HepG2 (cell line): ENCODE measurements around the gene CLDN7. TPM values are rescaled to one million over a fixed set of nuclear protein-coding genes. Genes with fewer than 3 reads are reported as not detected.
A peak's percentile ranks its signal among the peaks of the same experiment; 100 is the strongest.

Source experiments
- CC2D1A ChIP-seq: sonication (generic); formaldehyde crosslinking; IDR thresholded peaks from 2 replicates; pipeline ENCODE4 v1.8.1; 2023; ENCODE audit warnings: mild to moderate bottlenecking, missing genetic modification reagents
- HDAC1 ChIP-seq: sonication (generic); formaldehyde crosslinking; IDR thresholded peaks from 2 replicates; pipeline ENCODE4 v1.5.1; 2020; ENCODE audit warnings: mild to moderate bottlenecking, missing genetic modification reagents
- KLF13 ChIP-seq: sonication (generic); formaldehyde crosslinking; IDR thresholded peaks from 2 replicates; pipeline ENCODE4 v1.4.0; 2020; ENCODE audit warnings: mild to moderate bottlenecking, missing genetic modification reagents
- NRL ChIP-seq: sonication (generic); formaldehyde crosslinking; IDR thresholded peaks from 2 replicates; pipeline ENCODE4 v1.5.0; 2020; ENCODE audit warnings: missing genetic modification reagents, mild to moderate bottlenecking, moderate library complexity, borderline replicate concordance
- RORA ChIP-seq: sonication (generic); formaldehyde crosslinking; IDR thresholded peaks from 2 replicates; pipeline ENCODE4 v1.5.0; 2020; ENCODE audit warnings: mild to moderate bottlenecking, missing genetic modification reagents, moderate library complexity
- ZNF567 ChIP-seq: sonication (generic); formaldehyde crosslinking; IDR thresholded peaks from 2 replicates; pipeline ENCODE4 v1.8.1; 2023; ENCODE audit warnings: mild to moderate bottlenecking, missing genetic modification reagents, borderline replicate concordance
- ZNF724P ChIP-seq: sonication (generic); formaldehyde crosslinking; IDR thresholded peaks from 2 replicates; pipeline ENCODE4 v1.8.0; 2022; ENCODE audit warnings: missing genetic modification reagents, borderline replicate concordance
- ZSCAN29 ChIP-seq: sonication (generic); formaldehyde crosslinking; conservative IDR thresholded peaks from 2 replicates; pipeline ENCODE4 v1.4.0; 2020; ENCODE audit warnings: mild to moderate bottlenecking, missing genetic modification reagents
- ZSCAN30 ChIP-seq: sonication (generic); formaldehyde crosslinking; IDR thresholded peaks from 2 replicates; pipeline ENCODE4 v1.5.0; 2020; ENCODE audit warnings: mild to moderate bottlenecking, missing genetic modification reagents
- polyA plus RNA-seq, 8 experiments: library from polyadenylated mRNA; depleted of rRNA in 3 of 8; stranded (reverse) in 7 of 8; unstranded in 1 of 8; fragments of >200 nt; fragmentation: Illumina TruSeq in 4 of 8; extraction: Trizol in 4 of 8; gene quantifications; 2 replicates each; pipeline versions ENCODE4 v1.2.1 to v1.2.3, GENCODE V29; 2011 to 2016; ENCODE audit warnings: low read depth in 4 of 8, missing spikeins in 1 of 8, mixed read lengths in 1 of 8; ENCODE audit not compliant: insufficient read depth in 1 of 8
- total RNA-seq, 5 experiments: library from RNA; depleted of rRNA; stranded (reverse); fragments of >200 nt; fragmentation: Illumina TruSeq; extraction: Trizol; gene quantifications; 2 replicates each; pipeline ENCODE4 v1.2.3, GENCODE V29; 2016; ENCODE audit warnings: low read depth in 1 of 5
- TF ChIP-seq, protein P1 (sequence below): sonication (generic); formaldehyde crosslinking; IDR thresholded peaks from 2 replicates; pipeline ENCODE4 v1.4.0; 2020; ENCODE audit warnings: mild to moderate bottlenecking, missing genetic modification reagents
- TF ChIP-seq, protein P2 (sequence below): sonication (generic); formaldehyde crosslinking; IDR thresholded peaks from 2 replicates; pipeline ENCODE4 v1.5.1; 2020; ENCODE audit warnings: mild to moderate bottlenecking, missing genetic modification reagents
- TF ChIP-seq, protein P3 (sequence below): sonication (generic); formaldehyde crosslinking; IDR thresholded peaks from 2 replicates; pipeline ENCODE4 v1.5.0; 2020; ENCODE audit warnings: mild to moderate bottlenecking, missing genetic modification reagents, borderline replicate concordance
- TF ChIP-seq, protein P4 (sequence below): sonication (generic); formaldehyde crosslinking; IDR thresholded peaks from 2 replicates; pipeline ENCODE4 v1.9.0; 2022; ENCODE audit warnings: missing genetic modification reagents, mild to moderate bottlenecking, borderline replicate concordance
- TF ChIP-seq, protein P5 (sequence below): sonication (generic); formaldehyde crosslinking; IDR thresholded peaks from 2 replicates; pipeline ENCODE4 v1.4.0; 2020; ENCODE audit warnings: missing genetic modification reagents, borderline replicate concordance

Gene CLDN7
- total and polyA plus RNA-seq, 2 of the 13 experiments (the other 11 are each of a cell fraction or from before 2014, with no cell fraction given): not detected

DNA sequence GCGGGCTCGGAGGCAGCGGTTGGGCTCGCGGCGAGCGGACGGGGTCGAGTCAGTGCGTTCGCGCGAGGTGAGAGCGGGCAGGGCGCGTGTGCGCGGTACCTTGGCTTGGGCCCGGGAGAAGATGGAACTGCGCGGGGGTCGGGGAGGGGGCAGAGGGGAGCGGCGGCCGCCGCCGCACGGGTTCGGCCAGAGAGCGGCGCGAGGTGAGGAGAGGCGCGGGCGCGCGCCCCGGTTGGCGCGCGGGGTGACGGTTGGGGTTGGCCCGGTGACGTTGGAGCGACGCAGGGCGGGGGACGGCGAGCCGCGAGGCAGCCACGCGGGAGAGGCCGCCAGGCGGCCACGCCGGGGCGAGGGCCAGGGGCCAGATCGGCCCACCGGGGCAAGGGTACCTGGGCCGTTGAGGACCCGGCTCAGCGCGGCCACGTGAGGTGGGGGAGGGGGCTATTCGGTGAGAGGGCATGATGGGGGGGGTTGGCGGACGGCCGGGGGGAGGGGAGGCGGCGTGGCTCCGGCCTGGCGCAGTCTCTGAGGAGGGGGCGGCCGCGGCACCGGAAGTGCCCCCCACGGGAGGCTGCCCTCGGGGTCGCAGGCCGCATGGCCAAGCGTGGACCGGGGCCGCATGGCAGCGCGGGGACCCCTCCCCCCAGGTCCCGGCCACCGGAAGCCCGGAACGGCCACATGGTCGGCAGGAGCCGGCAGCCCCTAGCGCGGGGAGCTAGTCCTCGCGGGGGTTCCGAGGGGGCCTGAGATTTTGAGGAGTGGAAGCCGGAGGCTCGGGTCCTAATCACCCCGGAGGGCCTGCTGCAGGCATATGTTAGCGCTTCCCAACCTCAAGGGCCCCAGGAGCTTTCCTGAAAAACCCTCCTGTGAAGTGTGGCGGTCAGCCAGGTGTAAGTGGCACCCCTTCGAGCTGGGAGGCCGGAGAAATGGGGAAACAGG is 45.7 kb upstream of the CLDN7 start (continued):
- TF ChIP-seq, protein P1, sequence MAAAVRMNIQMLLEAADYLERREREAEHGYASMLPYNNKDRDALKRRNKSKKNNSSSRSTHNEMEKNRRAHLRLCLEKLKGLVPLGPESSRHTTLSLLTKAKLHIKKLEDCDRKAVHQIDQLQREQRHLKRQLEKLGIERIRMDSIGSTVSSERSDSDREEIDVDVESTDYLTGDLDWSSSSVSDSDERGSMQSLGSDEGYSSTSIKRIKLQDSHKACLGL (CRISPR knock-in tag): peak; percentile 77
- no peak for TF ChIP-seq RORA (CRISPR knock-in tag)
- TF ChIP-seq ZSCAN29 (CRISPR knock-in tag): 0 out of 2 replicates have a peak, but pooled peaks have one; percentile 53
- no peak for TF ChIP-seq CC2D1A (CRISPR knock-in tag)
- 0 out of 2 replicates have a peak, but pooled peaks have one; percentile 54 for TF ChIP-seq ZNF724P
- TF ChIP-seq, protein P2, sequence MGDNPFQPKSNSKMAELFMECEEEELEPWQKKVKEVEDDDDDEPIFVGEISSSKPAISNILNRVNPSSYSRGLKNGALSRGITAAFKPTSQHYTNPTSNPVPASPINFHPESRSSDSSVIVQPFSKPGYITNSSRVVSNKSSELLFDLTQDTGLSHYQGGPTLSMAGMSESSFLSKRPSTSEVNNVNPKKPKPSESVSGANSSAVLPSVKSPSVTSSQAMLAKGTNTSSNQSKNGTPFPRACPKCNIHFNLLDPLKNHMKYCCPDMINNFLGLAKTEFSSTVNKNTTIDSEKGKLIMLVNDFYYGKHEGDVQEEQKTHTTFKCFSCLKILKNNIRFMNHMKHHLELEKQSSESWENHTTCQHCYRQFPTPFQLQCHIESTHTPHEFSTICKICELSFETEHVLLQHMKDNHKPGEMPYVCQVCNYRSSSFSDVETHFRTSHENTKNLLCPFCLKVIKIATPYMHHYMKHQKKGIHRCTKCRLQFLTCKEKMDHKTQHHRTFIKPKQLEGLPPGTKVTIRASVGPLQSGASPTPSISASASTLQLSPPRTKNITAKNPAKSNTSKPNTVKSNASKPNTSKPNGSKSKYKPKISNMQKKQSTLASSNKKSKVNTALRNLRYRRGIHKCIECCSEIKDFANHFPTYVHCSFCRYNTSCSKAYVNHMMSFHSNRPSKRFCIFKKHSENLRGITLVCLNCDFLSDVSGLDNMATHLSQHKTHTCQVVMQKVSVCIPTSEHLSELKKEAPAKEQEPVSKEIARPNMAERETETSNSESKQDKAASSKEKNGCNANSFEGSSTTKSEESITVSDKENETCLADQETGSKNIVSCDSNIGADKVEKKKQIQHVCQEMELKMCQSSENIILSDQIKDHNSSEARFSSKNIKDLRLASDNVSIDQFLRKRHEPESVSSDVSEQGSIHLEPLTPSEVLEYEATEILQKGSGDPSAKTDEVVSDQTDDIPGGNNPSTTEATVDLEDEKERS (CRISPR knock-in tag): no peak
- no peak for TF ChIP-seq ZNF567 (CRISPR knock-in tag)
- TF ChIP-seq, protein P3, sequence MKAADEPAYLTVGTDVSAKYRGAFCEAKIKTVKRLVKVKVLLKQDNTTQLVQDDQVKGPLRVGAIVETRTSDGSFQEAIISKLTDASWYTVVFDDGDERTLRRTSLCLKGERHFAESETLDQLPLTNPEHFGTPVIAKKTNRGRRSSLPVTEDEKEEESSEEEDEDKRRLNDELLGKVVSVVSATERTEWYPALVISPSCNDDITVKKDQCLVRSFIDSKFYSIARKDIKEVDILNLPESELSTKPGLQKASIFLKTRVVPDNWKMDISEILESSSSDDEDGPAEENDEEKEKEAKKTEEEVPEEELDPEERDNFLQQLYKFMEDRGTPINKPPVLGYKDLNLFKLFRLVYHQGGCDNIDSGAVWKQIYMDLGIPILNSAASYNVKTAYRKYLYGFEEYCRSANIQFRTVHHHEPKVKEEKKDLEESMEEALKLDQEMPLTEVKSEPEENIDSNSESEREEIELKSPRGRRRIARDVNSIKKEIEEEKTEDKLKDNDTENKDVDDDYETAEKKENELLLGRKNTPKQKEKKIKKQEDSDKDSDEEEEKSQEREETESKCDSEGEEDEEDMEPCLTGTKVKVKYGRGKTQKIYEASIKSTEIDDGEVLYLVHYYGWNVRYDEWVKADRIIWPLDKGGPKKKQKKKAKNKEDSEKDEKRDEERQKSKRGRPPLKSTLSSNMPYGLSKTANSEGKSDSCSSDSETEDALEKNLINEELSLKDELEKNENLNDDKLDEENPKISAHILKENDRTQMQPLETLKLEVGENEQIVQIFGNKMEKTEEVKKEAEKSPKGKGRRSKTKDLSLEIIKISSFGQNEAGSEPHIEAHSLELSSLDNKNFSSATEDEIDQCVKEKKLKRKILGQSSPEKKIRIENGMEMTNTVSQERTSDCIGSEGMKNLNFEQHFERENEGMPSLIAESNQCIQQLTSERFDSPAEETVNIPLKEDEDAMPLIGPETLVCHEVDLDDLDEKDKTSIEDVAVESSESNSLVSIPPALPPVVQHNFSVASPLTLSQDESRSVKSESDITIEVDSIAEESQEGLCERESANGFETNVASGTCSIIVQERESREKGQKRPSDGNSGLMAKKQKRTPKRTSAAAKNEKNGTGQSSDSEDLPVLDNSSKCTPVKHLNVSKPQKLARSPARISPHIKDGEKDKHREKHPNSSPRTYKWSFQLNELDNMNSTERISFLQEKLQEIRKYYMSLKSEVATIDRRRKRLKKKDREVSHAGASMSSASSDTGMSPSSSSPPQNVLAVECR (CRISPR knock-in tag): peak; percentile 70
- TF ChIP-seq ZSCAN30 (CRISPR knock-in tag): no peak
- no peak for TF ChIP-seq KLF13
- no peak for TF ChIP-seq NRL (CRISPR knock-in tag)
- TF ChIP-seq HDAC1: peak; percentile 47; the same call in 1 of the 2 replicates
- TF ChIP-seq, protein P4, sequence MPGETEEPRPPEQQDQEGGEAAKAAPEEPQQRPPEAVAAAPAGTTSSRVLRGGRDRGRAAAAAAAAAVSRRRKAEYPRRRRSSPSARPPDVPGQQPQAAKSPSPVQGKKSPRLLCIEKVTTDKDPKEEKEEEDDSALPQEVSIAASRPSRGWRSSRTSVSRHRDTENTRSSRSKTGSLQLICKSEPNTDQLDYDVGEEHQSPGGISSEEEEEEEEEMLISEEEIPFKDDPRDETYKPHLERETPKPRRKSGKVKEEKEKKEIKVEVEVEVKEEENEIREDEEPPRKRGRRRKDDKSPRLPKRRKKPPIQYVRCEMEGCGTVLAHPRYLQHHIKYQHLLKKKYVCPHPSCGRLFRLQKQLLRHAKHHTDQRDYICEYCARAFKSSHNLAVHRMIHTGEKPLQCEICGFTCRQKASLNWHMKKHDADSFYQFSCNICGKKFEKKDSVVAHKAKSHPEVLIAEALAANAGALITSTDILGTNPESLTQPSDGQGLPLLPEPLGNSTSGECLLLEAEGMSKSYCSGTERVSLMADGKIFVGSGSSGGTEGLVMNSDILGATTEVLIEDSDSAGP (CRISPR knock-in tag): peak; percentile 12
- TF ChIP-seq, protein P5, sequence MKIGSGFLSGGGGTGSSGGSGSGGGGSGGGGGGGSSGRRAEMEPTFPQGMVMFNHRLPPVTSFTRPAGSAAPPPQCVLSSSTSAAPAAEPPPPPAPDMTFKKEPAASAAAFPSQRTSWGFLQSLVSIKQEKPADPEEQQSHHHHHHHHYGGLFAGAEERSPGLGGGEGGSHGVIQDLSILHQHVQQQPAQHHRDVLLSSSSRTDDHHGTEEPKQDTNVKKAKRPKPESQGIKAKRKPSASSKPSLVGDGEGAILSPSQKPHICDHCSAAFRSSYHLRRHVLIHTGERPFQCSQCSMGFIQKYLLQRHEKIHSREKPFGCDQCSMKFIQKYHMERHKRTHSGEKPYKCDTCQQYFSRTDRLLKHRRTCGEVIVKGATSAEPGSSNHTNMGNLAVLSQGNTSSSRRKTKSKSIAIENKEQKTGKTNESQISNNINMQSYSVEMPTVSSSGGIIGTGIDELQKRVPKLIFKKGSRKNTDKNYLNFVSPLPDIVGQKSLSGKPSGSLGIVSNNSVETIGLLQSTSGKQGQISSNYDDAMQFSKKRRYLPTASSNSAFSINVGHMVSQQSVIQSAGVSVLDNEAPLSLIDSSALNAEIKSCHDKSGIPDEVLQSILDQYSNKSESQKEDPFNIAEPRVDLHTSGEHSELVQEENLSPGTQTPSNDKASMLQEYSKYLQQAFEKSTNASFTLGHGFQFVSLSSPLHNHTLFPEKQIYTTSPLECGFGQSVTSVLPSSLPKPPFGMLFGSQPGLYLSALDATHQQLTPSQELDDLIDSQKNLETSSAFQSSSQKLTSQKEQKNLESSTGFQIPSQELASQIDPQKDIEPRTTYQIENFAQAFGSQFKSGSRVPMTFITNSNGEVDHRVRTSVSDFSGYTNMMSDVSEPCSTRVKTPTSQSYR (CRISPR knock-in tag): peak; percentile 92
